ENCODE data around the gene MANEAL.

MANEAL gene

GRCh38 chr1:37825506-37825905 is 31.9 kb downstream of the MANEAL start:
- no peak for DNase-seq (ENCODE audit: low spot score)

- no peak for DNase-seq (ENCODE audit: low spot score)
These were observed 34.9 kb downstream of the MANEAL start for GRCh38 chr1:37828410-37829074.

GRCh38 chr1:37831109-37831508 is 37.5 kb downstream of the MANEAL start:
- no peak for DNase-seq (ENCODE audit: low spot score)

- no peak for DNase-seq (ENCODE audit: low spot score)
These were observed 38.2 kb downstream of the MANEAL start for GRCh38 chr1:37831809-37832208.

GRCh38 chr1:37836788-37837187 is 43.1 kb downstream of the MANEAL start:
- DNase-seq (ENCODE audit: low spot score) = no peak

GRCh38 chr1:37839676-37840075 is 46.0 kb downstream of the MANEAL start:
- no peak for DNase-seq (ENCODE audit: low spot score)

GRCh38 chr1:37840711-37841110 is 47.1 kb downstream of the MANEAL start:
- no peak for DNase-seq (ENCODE audit: low spot score)

GRCh38 chr1:37841652-37842051 is 48.0 kb downstream of the MANEAL start:
- no peak for DNase-seq (ENCODE audit: low spot score)

GRCh38 chr1:37844536-37844935 is 50.9 kb downstream of the MANEAL start:
- no peak for DNase-seq (ENCODE audit: low spot score)

- DNase-seq (ENCODE audit: low spot score) = no peak
These were observed 51.5 kb downstream of the MANEAL start for GRCh38 chr1:37845049-37845646.

GRCh38 chr1:37845786-37846185 is 52.1 kb downstream of the MANEAL start:
- DNase-seq (ENCODE audit: low spot score) = no peak

- DNase-seq (ENCODE audit: low spot score) = no peak
These were observed 53.1 kb downstream of the MANEAL start for GRCh38 chr1:37846647-37847339.

- no peak for DNase-seq (ENCODE audit: low spot score)
These were observed 55.8 kb downstream of the MANEAL start for GRCh38 chr1:37849480-37849879.

GRCh38 chr1:37850352-37850955 is 56.8 kb downstream of the MANEAL start:
- no peak for DNase-seq (ENCODE audit: low spot score)

All from SK-N-DZ (cell line).